ENCODE data around the gene GNAZ. TPM values are rescaled to one million over a fixed set of nuclear protein-coding genes. Genes with fewer than 3 reads are reported as not detected.

The GNAZ gene
- total and polyA plus RNA-seq, 5 donors from 2014 or later = 0.05 to 3.6 (median 0.06) TPM; not detected in 2

GRCh38 chr22:23074451-23074850, 4.1 kb downstream of the GNAZ start:
- no peaks in the 10 kb centered on the region for H3K36me3 Mint-ChIP-seq
- no peak overlapping the region for H3K27ac Mint-ChIP-seq

GRCh38 chr22:23075050-23075449, 4.7 kb downstream of the GNAZ start:
- Mint-ChIP-seq H3K4me1 (peaks cover 0 to 14% (median 0%) of the 10 kb centered on the region in 4 donors), H3K4me3 (no peak overlapping the region), H3K27ac (no peak overlapping the region), H3K9me3 (peaks cover 0 to 3% (median 0%) of the 10 kb centered on the region in 7 donors), H3K27me3 (peaks cover 4% of the 10 kb centered on the region), H3K36me3 (no peaks in the 10 kb centered on the region)
- ATAC-seq (ENCODE audit: low read depth in 2 of 2) = no peak
- no peaks in the 10 kb centered on the region for H3K9me3 ChIP-seq (ENCODE audit: control insufficient read depth in 2 of 2, low read length in 2 of 2)
- DNase-seq = no peak
- no peak overlapping the region for H3K4me3 ChIP-seq (ENCODE audit: low read depth, low read length)
- H3K27ac ChIP-seq (ENCODE audit: insufficient read depth, low read length, poor library complexity, severe bottlenecking) = no peak overlapping the region
- no peaks in the 10 kb centered on the region for H3K27me3 ChIP-seq (ENCODE audit: control insufficient read depth, insufficient read depth, low read length)
- no peaks in the 10 kb centered on the region for H3K36me3 ChIP-seq (ENCODE audit: control insufficient read depth, insufficient read depth, low read length)
- peaks cover 13% of the 10 kb centered on the region for H3K4me1 ChIP-seq (ENCODE audit: control insufficient read depth, insufficient read depth, low read length, poor library complexity, severe bottlenecking)

More at GRCh38 chr22:23074451-23074850, 4.1 kb downstream of the GNAZ start:
- peaks cover 0 to 3% (median 0%) of the 10 kb centered on the region in 7 donors for H3K9me3 Mint-ChIP-seq
- no peak for ATAC-seq (ENCODE audit: low read depth in 2 of 2)
- H3K4me1 Mint-ChIP-seq = peaks cover 0 to 18% (median under 1%) of the 10 kb centered on the region in 4 donors
- DNase-seq = no peak
- H3K27me3 ChIP-seq (ENCODE audit: control insufficient read depth, insufficient read depth, low read length) = no peaks in the 10 kb centered on the region
- H3K27ac ChIP-seq (ENCODE audit: insufficient read depth, low read length, poor library complexity, severe bottlenecking) = no peak overlapping the region
- H3K4me3 ChIP-seq (ENCODE audit: low read depth, low read length) = no peak overlapping the region
- no peaks in the 10 kb centered on the region for H3K36me3 ChIP-seq (ENCODE audit: control insufficient read depth, insufficient read depth, low read length)
- no peaks in the 10 kb centered on the region for H3K9me3 ChIP-seq (ENCODE audit: control insufficient read depth in 2 of 2, low read length in 2 of 2)
- no peak overlapping the region for H3K4me3 Mint-ChIP-seq
- H3K27me3 Mint-ChIP-seq = peaks cover 7% of the 10 kb centered on the region
- H3K4me1 ChIP-seq (ENCODE audit: control insufficient read depth, insufficient read depth, low read length, poor library complexity, severe bottlenecking) = peaks cover 17% of the 10 kb centered on the region

GRCh38 chr22:23075525-23076216, 5.4 kb downstream of the GNAZ start:
- Histone ChIP-seq H3K9me3 (ENCODE audit: control insufficient read depth in 2 of 2, low read length in 2 of 2) (no peaks in the 10 kb centered on the region), H3K4me3 (ENCODE audit: low read depth, low read length) (no peak overlapping the region), H3K4me1 (ENCODE audit: control insufficient read depth, insufficient read depth, low read length, poor library complexity, severe bottlenecking) (peaks cover 10% of the 10 kb centered on the region), H3K36me3 (ENCODE audit: control insufficient read depth, insufficient read depth, low read length) (no peaks in the 10 kb centered on the region), H3K27ac (ENCODE audit: insufficient read depth, low read length, poor library complexity, severe bottlenecking) (no peak overlapping the region), H3K27me3 (ENCODE audit: control insufficient read depth, insufficient read depth, low read length) (no peaks in the 10 kb centered on the region)
- Mint-ChIP-seq H3K4me1 (peaks cover 0 to 14% (median 0%) of the 10 kb centered on the region in 4 donors), H3K27ac (no peak overlapping the region), H3K9me3 (peaks cover 0 to 3% (median 0%) of the 10 kb centered on the region in 7 donors), H3K27me3 (peaks cover 4% of the 10 kb centered on the region), H3K36me3 (no peaks in the 10 kb centered on the region), H3K4me3 (peak overlapping the region in 1 of 4 donors; percentile 22)
- DNase-seq = no peak
- no peak for ATAC-seq (ENCODE audit: low read depth in 2 of 2)

DNA sequence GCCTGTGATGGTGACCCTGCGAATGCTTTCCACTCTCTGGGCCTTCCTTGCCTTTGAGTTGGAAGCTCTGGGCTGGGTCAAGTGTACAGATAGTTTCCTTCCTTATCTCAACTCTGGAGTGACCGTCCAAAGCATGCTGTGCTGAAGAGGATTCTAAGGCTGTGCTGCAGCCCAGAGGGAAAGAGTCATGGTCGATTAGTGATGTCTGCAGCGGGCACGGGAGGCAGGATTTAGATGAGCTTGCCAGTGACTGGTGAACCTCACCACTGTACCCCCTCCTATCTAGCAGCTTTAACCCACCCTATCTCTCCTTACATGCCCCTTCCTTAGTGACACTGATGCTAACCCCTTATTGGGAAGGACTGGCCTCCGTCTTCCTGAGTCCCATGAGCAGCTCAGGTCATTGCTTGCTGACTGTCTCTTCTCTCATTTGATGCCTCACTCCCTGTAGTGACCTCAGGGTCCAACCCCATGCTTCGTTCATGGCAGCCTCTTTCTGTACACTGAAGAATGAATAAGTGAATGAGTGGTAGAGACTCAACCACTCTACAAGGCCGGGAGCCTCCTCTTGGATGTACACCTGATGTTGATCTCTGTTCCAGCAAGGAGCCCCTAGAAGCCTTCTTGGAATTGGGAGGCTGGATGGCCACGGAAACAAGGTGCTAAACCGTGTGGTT, 6.7 kb downstream of the GNAZ start:
- Mint-ChIP-seq H3K27ac (no peak overlapping the region), H3K4me1 (peaks cover 0 to 4% (median 0%) of the 10 kb centered on the region in 4 donors), H3K9me3 (peaks cover 0 to 2% (median 0%) of the 10 kb centered on the region in 7 donors), H3K27me3 (peaks cover 4% of the 10 kb centered on the region), H3K36me3 (no peaks in the 10 kb centered on the region), H3K4me3 (no peak overlapping the region)
- Histone ChIP-seq H3K27me3 (ENCODE audit: control insufficient read depth, insufficient read depth, low read length) (no peaks in the 10 kb centered on the region), H3K9me3 (ENCODE audit: control insufficient read depth in 2 of 2, low read length in 2 of 2) (no peaks in the 10 kb centered on the region), H3K27ac (ENCODE audit: insufficient read depth, low read length, poor library complexity, severe bottlenecking) (no peak overlapping the region), H3K36me3 (ENCODE audit: control insufficient read depth, insufficient read depth, low read length) (no peaks in the 10 kb centered on the region), H3K4me3 (ENCODE audit: low read depth, low read length) (no peak overlapping the region), H3K4me1 (ENCODE audit: control insufficient read depth, insufficient read depth, low read length, poor library complexity, severe bottlenecking) (no peaks in the 10 kb centered on the region)
- DNase-seq (no peak), ATAC-seq (ENCODE audit: low read depth in 2 of 2) (no peak)

GRCh38 chr22:23077627-23078461, 7.5 kb downstream of the GNAZ start:
- no peaks in the 10 kb centered on the region for H3K4me1 ChIP-seq (ENCODE audit: control insufficient read depth, insufficient read depth, low read length, poor library complexity, severe bottlenecking)
- no peaks in the 10 kb centered on the region for H3K36me3 ChIP-seq (ENCODE audit: control insufficient read depth, insufficient read depth, low read length)
- peaks cover 5% of the 10 kb centered on the region for H3K27me3 Mint-ChIP-seq
- H3K36me3 Mint-ChIP-seq = no peaks in the 10 kb centered on the region
- H3K9me3 Mint-ChIP-seq = no peaks in the 10 kb centered on the region
- no peak overlapping the region for H3K4me3 ChIP-seq (ENCODE audit: low read depth, low read length)
- no peaks in the 10 kb centered on the region for H3K9me3 ChIP-seq (ENCODE audit: control insufficient read depth in 2 of 2, low read length in 2 of 2)
- no peak for ATAC-seq (ENCODE audit: low read depth in 2 of 2)
- H3K27ac ChIP-seq (ENCODE audit: insufficient read depth, low read length, poor library complexity, severe bottlenecking) = no peak overlapping the region
- H3K4me1 Mint-ChIP-seq = no peaks in the 10 kb centered on the region
- no peak overlapping the region for H3K27ac Mint-ChIP-seq
- DNase-seq = no peak
- H3K4me3 Mint-ChIP-seq = no peak overlapping the region
- no peaks in the 10 kb centered on the region for H3K27me3 ChIP-seq (ENCODE audit: control insufficient read depth, insufficient read depth, low read length)

GRCh38 chr22:23078462-23078787, 8.1 kb downstream of the GNAZ start:
- no peaks in the 10 kb centered on the region for H3K4me1 ChIP-seq (ENCODE audit: control insufficient read depth, insufficient read depth, low read length, poor library complexity, severe bottlenecking)
- Mint-ChIP-seq H3K4me1 (no peaks in the 10 kb centered on the region), H3K36me3 (no peaks in the 10 kb centered on the region), H3K9me3 (no peaks in the 10 kb centered on the region), H3K4me3 (no peak overlapping the region), H3K27me3 (peaks cover 8% of the 10 kb centered on the region), H3K27ac (no peak overlapping the region)
- H3K27me3 ChIP-seq (ENCODE audit: control insufficient read depth, insufficient read depth, low read length) = no peaks in the 10 kb centered on the region
- no peak overlapping the region for H3K4me3 ChIP-seq (ENCODE audit: low read depth, low read length)
- DNase-seq (no peak), ATAC-seq (ENCODE audit: low read depth in 2 of 2) (no peak)
- no peak overlapping the region for H3K27ac ChIP-seq (ENCODE audit: insufficient read depth, low read length, poor library complexity, severe bottlenecking)
- H3K36me3 ChIP-seq (ENCODE audit: control insufficient read depth, insufficient read depth, low read length) = no peaks in the 10 kb centered on the region
- no peaks in the 10 kb centered on the region for H3K9me3 ChIP-seq (ENCODE audit: control insufficient read depth in 2 of 2, low read length in 2 of 2)

- Histone ChIP-seq H3K27ac (ENCODE audit: insufficient read depth, low read length, poor library complexity, severe bottlenecking) (no peak overlapping the region), H3K4me3 (ENCODE audit: low read depth, low read length) (no peak overlapping the region), H3K27me3 (ENCODE audit: control insufficient read depth, insufficient read depth, low read length) (no peaks in the 10 kb centered on the region), H3K4me1 (ENCODE audit: control insufficient read depth, insufficient read depth, low read length, poor library complexity, severe bottlenecking) (no peaks in the 10 kb centered on the region), H3K9me3 (ENCODE audit: control insufficient read depth in 2 of 2, low read length in 2 of 2) (no peaks in the 10 kb centered on the region), H3K36me3 (ENCODE audit: control insufficient read depth, insufficient read depth, low read length) (no peaks in the 10 kb centered on the region)
- H3K27me3 Mint-ChIP-seq = peaks cover 4% of the 10 kb centered on the region
- ATAC-seq (ENCODE audit: low read depth in 2 of 2) (no peak), DNase-seq (no peak)
- H3K4me3 Mint-ChIP-seq = no peak overlapping the region
- no peaks in the 10 kb centered on the region for H3K9me3 Mint-ChIP-seq
- H3K27ac Mint-ChIP-seq = no peak overlapping the region
- H3K4me1 Mint-ChIP-seq = no peaks in the 10 kb centered on the region
- H3K36me3 Mint-ChIP-seq = no peaks in the 10 kb centered on the region
These were observed 9.0 kb downstream of the GNAZ start for GRCh38 chr22:23079240-23079768.

All from CD4-positive, CD25-positive, alpha-beta regulatory T cell (primary cell).